D721Med (cell line): Measurements from ENCODE around the gene USP20.

Experiments
- DNase-seq: peaks from one replicate; pipeline ENCODE4 v3.0.0; 2011; ENCODE audit warnings: low spot score; ENCODE audit not compliant: insufficient read length
- FAIRE-seq: peaks from 2 replicates; lab custom pipeline; 2011; peaks lifted over from hg19 to GRCh38; lab: Jason Lieb, UNC
- CTCF ChIP-seq: IDR thresholded peaks from 2 replicates; pipeline ENCODE4 v1.5.1; 2012; ENCODE audit warnings: mild to moderate bottlenecking, control low read depth; ENCODE audit not compliant: insufficient read depth; ENCODE audit errors: missing control alignments

USP20 gene

DNA sequence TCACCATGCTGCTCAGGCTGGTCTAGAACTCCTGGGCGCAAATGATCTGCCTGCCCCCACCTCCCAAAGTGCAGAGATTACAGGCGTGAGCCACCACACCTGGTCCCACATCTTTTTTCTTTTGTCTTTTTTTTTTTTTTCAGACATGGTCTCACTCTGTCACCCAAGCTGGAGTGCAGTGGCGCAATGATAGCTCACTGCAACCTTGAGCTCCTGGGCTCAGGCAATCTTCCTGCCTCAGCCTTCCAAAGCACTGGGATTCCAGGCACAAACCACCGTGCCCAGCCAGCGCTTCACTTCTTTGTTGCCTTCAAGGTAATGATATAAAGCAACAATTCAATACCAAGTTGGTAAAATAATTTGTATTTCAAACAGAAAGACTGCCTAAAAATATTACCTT is 78.8 kb downstream of the USP20 start:
- DNase-seq: no peak
- no peak for TF ChIP-seq CTCF
- no peak for FAIRE-seq

DNA sequence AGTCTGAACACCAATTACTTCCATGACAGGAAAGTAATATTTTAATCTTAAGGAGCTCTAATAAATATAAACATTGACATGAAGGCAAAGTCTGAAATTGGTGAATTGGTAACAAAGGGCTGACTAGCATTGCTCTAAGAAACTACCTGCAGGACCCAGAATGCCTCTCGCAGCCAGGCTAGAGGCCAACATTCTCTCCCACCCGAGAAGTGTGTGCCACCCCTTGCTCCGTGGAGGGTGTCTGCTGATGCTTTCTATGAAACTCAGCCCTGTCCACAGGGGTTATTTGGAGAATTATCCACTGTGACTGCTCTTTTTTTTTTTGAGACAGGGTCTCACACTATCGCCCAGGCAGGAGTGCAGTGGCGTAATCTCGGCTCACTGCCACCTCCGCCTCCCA is 81.4 kb downstream of the USP20 start:
- TF ChIP-seq CTCF: no peak

DNA sequence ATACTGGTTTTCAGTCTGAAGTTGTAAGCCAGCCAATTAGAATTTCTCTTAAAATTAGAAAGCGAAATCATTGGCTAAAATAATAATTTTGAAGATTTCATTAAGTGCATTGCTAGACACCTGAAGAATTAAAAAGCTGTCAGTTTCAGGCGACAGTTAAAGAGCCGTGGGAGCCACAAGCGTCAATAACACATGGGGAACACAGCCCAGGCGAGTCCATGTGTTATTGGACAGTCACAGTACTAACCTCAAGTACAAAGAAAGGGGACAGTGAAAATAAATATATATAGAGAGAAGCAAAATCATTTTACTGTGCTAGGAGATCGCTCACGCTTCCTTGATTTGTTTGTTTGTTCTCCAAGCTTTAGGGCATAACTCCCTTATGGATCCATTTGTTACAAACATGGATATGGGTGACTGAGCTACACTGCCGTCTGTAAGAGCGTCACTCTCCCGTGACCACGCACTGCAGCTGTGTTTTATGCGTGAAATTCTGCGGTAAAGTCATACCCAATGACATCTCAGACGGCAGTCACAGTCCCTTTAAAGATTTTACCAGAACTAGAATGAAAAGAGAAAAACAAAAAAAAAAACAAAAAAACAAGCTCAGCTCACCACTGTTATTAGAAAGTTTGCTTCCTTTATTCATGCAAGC is 83.2 kb downstream of the USP20 start:
- TF ChIP-seq CTCF: no peak
- FAIRE-seq: no peak
- no peak for DNase-seq

More for the DNA sequence above, 81.4 kb downstream of the USP20 start:
- DNase-seq (no peak), FAIRE-seq (no peak)

GRCh38 chr9:129919277-129919676 is 84.0 kb downstream of the USP20 start:
- FAIRE-seq (no peak), DNase-seq (no peak)
- TF ChIP-seq CTCF: no peak

DNA sequence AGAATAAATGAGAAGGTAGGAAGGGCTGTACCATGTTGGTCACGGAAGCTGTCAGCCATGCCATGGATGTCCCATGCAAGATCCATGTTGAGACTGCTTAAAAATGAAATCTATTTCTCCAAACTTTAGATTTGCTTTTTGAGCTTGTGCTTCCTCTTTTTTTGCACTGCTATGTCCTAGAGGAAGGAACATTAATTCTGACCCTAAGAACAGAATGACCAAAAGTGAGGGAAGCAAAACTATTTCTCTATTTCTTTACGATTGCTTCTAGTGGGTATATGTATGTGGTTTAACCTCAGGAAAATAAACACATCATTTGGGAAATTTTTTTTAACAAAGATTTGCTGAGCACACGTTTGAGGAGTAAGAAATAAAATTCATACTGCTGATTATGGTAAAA is 84.6 kb downstream of the USP20 start:
- FAIRE-seq (no peak), DNase-seq (no peak)
- no peak for TF ChIP-seq CTCF

DNA sequence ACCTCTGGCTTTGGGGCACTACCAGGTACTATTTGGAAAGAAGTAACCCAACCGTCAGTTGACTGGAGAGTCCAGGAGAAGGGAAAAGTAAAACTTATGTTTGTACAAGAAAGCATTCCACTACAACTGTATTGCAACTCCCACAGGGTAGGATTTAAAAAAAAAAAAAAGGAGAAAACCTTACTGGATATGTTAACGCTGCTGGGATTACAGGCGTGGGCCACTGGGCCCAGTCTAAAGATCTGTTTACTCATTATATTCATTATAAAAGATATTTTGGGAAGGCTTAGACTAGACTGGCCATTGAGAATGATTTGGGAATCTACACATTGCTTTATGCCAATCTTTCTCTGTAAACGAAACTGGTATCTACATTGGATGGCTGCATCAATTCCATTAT is 86.6 kb downstream of the USP20 start:
- FAIRE-seq: no peak
- TF ChIP-seq CTCF: no peak
- DNase-seq: no peak

DNA sequence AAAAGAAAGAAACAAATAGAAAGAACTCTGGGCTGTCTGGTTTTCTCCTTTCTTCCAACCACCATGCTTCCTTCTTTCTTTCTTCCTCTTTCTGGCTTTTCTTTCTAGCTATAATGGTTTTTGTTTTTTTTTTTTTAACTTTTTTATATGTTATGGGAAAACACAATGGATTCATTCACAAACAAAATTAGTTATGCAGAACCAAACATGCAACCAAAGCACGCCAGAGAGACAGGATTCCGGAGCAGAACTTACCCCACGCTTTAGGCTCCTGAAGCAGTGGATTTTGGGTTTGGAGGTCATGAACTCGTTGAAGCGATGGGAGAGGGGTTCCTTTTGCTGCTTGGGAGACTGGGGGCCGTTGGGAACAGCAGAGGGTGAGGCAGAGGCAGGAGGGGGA is 88.3 kb downstream of the USP20 start:
- DNase-seq (no peak), FAIRE-seq (no peak)
- TF ChIP-seq CTCF: no peak
